GM19455 (cell line): Measurements from ENCODE around the gene SNAI1.
"Not testable (repeated sequence)": the region's sequence is repeated elsewhere in the genome, so short reads cannot be mapped to it uniquely, and the experiment has no call there.

Experiments used
- ATAC-seq: cut with Tn5 transposase; IDR thresholded peaks from one replicate; pipeline ENCODE4 v1.9.1; 2021; ENCODE audit not compliant: unreplicated experiment

SNAI1 gene

DNA sequence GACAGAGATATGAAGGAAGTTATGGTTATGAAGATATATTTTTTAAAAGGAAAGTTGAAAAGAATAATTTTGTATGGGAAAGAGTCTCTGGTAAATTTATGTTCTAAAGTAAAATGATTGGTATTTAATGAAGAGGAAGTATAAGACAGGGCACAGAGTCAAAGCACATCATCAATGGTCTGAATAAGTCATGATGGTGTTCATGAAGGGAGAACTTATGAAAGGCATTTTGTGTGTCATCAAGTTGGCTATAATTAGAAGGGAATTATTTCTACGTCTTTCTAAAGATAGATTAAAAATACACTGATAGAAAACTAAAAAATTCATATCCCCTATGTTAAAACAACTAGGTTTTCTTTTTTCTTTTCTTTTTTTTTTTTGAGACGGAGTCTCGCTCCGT lies 21.4 kb upstream of the SNAI1 start:
- no peak for ATAC-seq

- ATAC-seq: no peak
Measured at GRCh38 chr20:49964964-49965780, 17.6 kb upstream of the SNAI1 start.

DNA sequence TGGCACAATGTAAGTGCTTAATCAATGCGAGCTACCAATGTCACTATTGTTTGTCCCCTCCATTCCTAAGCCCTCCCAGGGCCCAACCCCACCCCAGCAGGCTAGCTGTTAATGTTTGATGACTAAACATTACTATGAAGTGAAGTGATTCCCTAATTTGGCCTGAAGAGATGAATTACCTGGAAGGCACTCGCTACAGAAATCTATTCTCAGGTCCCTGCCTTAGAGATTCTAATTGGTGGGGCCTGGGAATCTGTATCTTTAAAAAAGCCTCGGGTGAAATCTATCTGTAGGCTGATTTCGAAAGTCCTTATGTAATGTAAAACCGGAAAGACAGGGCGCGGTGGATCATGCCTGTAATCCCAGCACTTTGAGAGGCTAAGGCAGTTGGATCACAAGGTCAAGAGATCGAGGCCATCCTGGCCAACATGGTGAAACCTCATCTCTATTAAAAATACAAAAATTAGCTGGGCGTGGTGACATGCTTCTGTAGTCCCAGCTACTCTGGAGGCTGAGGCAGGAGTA lies 16.9 kb upstream of the SNAI1 start:
- no peak for ATAC-seq

GRCh38 chr20:49966861-49967260 lies 15.9 kb upstream of the SNAI1 start:
- no peak for ATAC-seq

- no peak for ATAC-seq
Measured at GRCh38 chr20:49969234-49969633, 13.5 kb upstream of the SNAI1 start.

GRCh38 chr20:49969946-49970345 lies 12.8 kb upstream of the SNAI1 start:
- no peak for ATAC-seq

GRCh38 chr20:49970498-49970897 lies 12.3 kb upstream of the SNAI1 start:
- ATAC-seq: no peak

DNA sequence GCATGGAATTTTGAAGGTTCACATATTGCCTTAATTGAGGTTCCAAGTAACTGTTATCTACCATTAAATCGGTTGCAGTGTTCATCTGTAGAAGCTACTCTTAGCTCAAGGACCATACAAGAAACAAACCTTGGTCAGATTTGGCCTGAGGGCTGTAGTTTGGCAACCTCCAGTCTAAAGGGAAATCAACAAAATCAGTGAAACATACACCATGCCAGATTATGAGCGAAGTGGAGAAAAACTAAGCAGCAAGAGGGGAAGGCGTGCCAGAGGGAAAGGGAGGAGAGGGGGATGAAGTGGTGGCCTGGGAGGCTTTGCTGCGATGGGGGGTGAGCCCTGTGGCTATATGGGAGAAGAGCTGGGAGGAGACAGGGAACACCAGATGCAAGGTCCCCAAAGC lies 8.8 kb upstream of the SNAI1 start:
- ATAC-seq: no peak

DNA sequence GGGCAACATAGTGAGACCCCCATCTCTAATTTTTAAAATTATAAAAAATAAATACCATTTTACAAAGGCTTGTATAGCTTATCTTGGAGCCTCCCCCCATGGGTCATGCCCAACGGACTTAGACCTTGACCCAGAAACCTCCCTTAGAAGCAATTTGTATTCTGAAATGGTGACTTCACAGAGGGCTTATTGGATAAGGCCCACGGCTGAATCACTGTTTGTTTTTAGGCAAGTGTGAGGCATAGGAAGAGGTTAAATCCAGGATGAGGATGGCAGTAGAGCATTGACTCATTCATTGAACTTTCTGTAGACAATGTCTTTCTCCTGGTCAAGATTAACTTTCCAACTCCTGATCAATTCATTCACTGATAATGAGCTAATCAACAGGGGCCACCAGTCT lies 6.2 kb upstream of the SNAI1 start:
- no peak for ATAC-seq

DNA sequence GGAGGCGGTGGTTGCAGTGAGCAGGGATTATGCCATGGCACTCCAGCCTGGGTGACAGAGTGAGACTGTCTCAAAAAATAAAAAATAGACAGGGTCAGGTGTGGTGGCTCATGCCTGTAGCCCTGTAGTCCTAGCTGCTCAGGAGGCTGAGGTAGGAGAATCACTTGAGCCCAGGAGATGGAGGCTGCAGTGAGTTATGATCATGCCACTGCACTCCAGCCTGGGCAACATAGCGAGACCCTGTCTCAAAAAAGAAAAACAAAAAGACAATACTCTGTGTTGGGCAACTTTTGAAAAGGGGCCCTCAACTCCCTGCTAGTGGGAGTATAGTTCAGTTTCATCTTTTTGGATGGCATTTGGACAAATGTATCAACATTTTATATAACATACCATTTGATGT lies 5.0 kb upstream of the SNAI1 start:
- not testable (repeated sequence) for ATAC-seq

GRCh38 chr20:49978685-49979029 lies 4.1 kb upstream of the SNAI1 start:
- ATAC-seq: no peak

DNA sequence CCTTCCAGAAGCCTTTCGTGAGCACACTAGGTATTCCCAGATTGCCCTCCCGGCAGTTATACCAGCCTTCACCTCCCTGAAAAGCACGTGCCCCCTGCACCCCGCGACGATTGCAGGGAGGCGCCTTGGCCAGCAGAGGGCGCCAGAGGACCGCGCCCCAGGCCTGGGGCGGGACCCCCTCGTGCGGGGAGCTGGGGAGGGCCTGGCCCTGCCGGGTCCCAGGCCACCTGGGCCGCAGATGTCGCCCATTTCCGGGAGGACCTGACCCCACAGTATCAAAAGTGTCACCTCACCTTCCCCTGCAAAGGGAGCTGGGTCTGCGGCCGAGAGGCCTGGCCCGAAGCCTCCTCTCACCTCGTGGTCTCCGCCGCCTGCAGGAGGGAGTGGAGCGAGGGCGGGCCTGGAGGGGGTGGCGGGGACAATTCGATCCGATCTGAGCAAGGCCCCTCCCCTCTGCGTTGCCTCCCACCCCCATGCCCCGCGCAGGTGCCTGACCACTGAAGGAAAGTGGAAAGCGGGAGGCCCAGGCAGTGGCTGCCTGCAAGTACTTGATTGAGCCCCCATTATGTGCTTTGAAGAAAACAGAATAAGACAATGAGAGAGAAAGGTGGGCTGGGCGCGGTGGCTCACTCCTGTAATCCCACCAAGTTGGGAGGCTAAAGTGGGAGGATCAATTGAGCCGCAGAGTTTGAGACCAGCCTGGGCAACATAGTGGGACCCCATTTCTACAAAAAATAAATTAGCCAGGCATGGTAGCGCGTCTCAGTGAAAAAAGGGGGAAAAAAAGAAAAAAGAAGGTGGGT lies 3.5 kb upstream of the SNAI1 start:
- no peak for ATAC-seq

GRCh38 chr20:49980140-49981008 lies 2.4 kb upstream of the SNAI1 start:
- no peak for ATAC-seq

- ATAC-seq: no peak
Measured at GRCh38 chr20:49981218-49982071, 1.3 kb upstream of the SNAI1 start.

- no peak for ATAC-seq
Measured at GRCh38 chr20:49982072-49982345, 771 bp upstream of the SNAI1 start.

DNA sequence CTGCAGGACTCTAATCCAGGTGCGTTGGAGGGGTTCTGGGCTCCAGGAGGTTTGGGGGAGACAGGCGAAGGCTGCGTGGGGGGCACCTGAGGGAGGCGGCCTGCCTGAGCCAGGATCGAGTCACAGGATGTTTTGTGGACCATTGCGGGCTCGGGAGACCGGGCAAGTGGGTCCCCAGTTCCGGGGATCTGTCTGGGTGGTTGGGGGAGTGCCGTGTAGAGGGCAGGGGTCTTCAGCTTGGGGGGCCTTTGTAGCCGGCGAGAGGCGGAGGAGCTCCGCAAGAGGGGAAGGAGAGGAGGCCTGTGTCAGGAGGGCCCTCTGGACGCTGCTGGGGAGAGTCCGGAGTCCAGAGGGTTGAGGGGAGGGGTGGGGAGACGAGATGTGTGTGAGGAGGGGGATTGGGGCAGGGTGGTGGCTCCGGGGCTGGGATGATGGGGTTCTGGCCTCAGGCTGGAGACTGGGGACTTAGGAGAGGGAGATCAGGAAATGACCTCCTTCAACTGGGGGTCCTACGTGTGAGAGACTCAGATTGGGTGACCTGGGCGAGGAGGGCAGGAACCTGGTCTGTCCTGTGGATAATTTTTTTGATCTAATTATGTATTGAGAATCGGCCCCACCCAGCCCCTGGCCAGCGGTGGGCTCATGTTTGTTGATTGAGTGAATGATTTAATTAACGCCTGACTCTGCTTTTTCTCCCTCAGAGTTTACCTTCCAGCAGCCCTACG lies 505 bp downstream of the SNAI1 start:
- no peak for ATAC-seq

DNA sequence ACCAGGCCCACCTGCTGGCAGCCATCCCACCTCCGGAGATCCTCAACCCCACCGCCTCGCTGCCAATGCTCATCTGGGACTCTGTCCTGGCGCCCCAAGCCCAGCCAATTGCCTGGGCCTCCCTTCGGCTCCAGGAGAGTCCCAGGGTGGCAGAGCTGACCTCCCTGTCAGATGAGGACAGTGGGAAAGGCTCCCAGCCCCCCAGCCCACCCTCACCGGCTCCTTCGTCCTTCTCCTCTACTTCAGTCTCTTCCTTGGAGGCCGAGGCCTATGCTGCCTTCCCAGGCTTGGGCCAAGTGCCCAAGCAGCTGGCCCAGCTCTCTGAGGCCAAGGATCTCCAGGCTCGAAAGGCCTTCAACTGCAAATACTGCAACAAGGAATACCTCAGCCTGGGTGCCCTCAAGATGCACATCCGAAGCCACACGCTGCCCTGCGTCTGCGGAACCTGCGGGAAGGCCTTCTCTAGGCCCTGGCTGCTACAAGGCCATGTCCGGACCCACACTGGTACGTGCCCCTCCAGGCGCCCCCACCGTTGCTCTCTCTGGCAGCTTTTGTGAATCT lies 1.1 kb downstream of the SNAI1 start:
- ATAC-seq: no peak

- ATAC-seq: no peak
Measured at GRCh38 chr20:49984426-49985153, 1.8 kb downstream of the SNAI1 start.

DNA sequence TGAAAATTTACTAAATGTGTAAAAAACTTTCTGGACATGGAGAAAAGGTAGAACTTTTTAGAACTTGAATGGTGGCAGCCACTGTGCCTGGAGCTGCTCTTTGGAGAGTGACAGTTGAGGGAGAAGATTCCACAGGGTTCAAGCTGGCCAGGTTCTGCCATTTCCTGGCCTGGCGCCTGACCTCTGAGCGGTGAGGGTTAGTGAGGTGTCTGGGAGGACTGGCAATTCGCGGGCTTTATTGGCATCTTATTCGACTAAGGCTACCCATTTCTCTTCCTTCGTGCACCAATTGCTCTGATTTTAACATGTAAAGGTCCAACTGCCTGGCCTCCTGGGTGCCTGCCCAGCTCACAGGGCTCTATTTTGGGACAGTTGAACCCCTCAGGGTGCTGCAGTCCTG lies 2.4 kb downstream of the SNAI1 start:
- ATAC-seq: no peak
